Renal cortical epithelial cell (primary cell): ENCODE data around the gene SSC5D. TPM values are rescaled to one million over a fixed set of nuclear protein-coding genes. Genes with fewer than 3 reads are reported as not detected.

Experiments used
- DNase-seq: peaks from one replicate; pipeline ENCODE4 v3.0.0-alpha.2; 2011; ENCODE audit warnings: low read depth
- total RNA-seq: library from RNA; depleted of rRNA; stranded (reverse); fragments of >200 nt; gene quantifications from 2 replicates; pipeline ENCODE4 v1.2.3, GENCODE V29; 2014

Gene SSC5D
- total RNA-seq, 1 donor from 2014 or later: 69.4 TPM

- DNase-seq: no peak
Observed at GRCh38 chr19:55455576-55456235, 32.5 kb upstream of the SSC5D start.

GRCh38 chr19:55456347-55456746 lies 31.9 kb upstream of the SSC5D start:
- DNase-seq: no peak

- no peak for DNase-seq
Observed at GRCh38 chr19:55457683-55458457, 30.4 kb upstream of the SSC5D start.

- no peak for DNase-seq
Observed at GRCh38 chr19:55459551-55459949, 28.7 kb upstream of the SSC5D start.

- no peak for DNase-seq
Observed at GRCh38 chr19:55459950-55460657, 28.1 kb upstream of the SSC5D start.

GRCh38 chr19:55460670-55461258 lies 27.5 kb upstream of the SSC5D start:
- DNase-seq: peak; percentile 44

GRCh38 chr19:55461259-55461973 lies 26.8 kb upstream of the SSC5D start, which contains the start of gene ISOC2:
Gene ISOC2, minus strand, starts transcription at chr19:55461642. Its CDS starts 5,156 bp downstream, at chr19:55456486.
- DNase-seq: peak; percentile 97

GRCh38 chr19:55461974-55462626 lies 26.1 kb upstream of the SSC5D start:
- DNase-seq: peak; percentile 40

GRCh38 chr19:55462722-55463121 lies 25.5 kb upstream of the SSC5D start:
- no peak for DNase-seq

GRCh38 chr19:55463583-55464031 lies 24.6 kb upstream of the SSC5D start:
- no peak for DNase-seq

GRCh38 chr19:55464039-55464661 lies 24.1 kb upstream of the SSC5D start:
- no peak for DNase-seq

- DNase-seq: no peak
Observed at GRCh38 chr19:55464662-55465054, 23.6 kb upstream of the SSC5D start, which contains the start of gene C19orf85. Gene C19orf85, minus strand, starts transcription at chr19:55464751. Its CDS starts 197 bp downstream, at chr19:55464554.

- DNase-seq: no peak
Observed at GRCh38 chr19:55465460-55466240, 22.6 kb upstream of the SSC5D start.

- no peak for DNase-seq
Observed at GRCh38 chr19:55466241-55466614, 22.0 kb upstream of the SSC5D start.

- no peak for DNase-seq
Observed at GRCh38 chr19:55467236-55468053, 20.8 kb upstream of the SSC5D start.

GRCh38 chr19:55468054-55468393 lies 20.2 kb upstream of the SSC5D start:
- DNase-seq: no peak

- DNase-seq: no peak
Observed at GRCh38 chr19:55471266-55471665, 17.0 kb upstream of the SSC5D start.

GRCh38 chr19:55472463-55472862 lies 15.8 kb upstream of the SSC5D start:
- DNase-seq: peak; percentile 85
